Measurements from ENCODE around the gene ZNF79.

The ZNF79 gene

DNA sequence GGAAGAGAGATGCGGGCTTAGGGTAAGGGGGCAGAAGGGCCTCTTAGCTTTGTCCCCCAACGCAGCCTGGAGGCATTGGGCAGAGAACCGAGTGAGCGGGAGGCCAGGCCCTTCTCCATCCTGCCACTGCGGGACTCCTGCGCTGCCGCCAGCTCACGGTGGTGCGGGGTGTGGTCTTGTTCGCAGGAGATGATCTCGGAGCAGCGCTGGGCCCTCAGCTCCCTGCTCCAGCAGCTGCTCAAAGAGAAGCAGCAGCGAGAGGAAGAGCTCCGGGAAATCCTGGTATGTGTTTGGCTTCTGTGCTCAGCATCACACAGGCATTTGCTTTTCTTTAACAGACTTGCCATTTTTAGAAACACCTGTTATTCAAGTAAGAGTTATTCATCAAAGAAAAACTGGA is 68.4 kb downstream of the ZNF79 start:
- 81 to 83% methylated on average over 14 of the region's 14 CpGs for WGBS, 2 experiments
- Histone ChIP-seq H3K27ac (ENCODE audit: insufficient read depth, low read depth, low read length, poor library complexity, severe bottlenecking) (no peak overlapping the region), H3K36me3 (ENCODE audit: control insufficient read depth, insufficient read depth, low read length) (no peaks in the 10 kb centered on the region), H3K9me3 (ENCODE audit: control insufficient read depth, low read length) (no peaks in the 10 kb centered on the region), H3K4me3 (ENCODE audit: insufficient read depth, low read depth, low read length) (no peak overlapping the region), H3K27me3 (ENCODE audit: control insufficient read depth, insufficient read depth, low read length, poor library complexity, severe bottlenecking) (no peaks in the 10 kb centered on the region), H3K4me1 (ENCODE audit: control insufficient read depth, insufficient read depth, low read length) (no peaks in the 10 kb centered on the region)

DNA sequence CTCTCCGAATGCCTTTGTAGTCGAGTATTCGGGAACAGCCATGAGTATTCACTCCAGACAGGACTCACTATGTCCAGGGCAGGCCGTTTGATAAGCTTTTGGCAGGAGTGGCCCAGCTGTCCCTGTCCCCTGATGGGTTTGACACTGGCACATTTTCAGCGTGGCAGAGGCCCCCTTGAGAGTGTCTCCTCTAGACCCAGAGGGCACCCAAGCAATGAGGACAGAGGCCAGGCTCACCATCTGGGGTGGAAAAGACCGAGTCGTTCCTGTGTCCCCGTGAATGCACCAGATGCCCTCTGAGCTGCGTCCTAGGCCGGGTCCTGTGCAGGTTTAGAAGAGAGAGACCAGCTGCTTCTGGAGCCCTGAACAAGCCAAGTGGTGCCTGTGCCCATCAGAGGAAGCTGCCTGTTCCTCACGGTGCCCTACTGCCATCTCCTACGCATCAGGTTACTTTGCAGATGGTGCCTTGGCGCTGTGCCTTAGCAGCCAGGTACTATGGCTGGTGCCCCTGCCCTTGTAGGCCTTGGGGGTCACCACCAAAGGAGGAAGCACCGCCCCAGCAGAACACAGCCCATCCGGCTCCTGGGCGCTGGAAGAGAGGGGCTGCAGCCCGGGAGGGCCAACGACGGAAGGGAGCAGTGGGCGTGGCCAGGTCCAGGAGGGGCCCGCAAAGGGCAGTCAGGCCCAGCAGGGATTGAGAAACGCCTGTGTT is 69.6 kb downstream of the ZNF79 start:
- Histone ChIP-seq H3K4me1 (ENCODE audit: control insufficient read depth, insufficient read depth, low read length) (no peaks in the 10 kb centered on the region), H3K36me3 (ENCODE audit: control insufficient read depth, insufficient read depth, low read length) (no peaks in the 10 kb centered on the region), H3K27ac (ENCODE audit: insufficient read depth, low read depth, low read length, poor library complexity, severe bottlenecking) (no peak overlapping the region), H3K27me3 (ENCODE audit: control insufficient read depth, insufficient read depth, low read length, poor library complexity, severe bottlenecking) (no peaks in the 10 kb centered on the region), H3K9me3 (ENCODE audit: control insufficient read depth, low read length) (no peaks in the 10 kb centered on the region), H3K4me3 (ENCODE audit: insufficient read depth, low read depth, low read length) (no peak overlapping the region)
- WGBS, 2 experiments = 91% methylated on average over 22 of the region's 22 CpGs

DNA sequence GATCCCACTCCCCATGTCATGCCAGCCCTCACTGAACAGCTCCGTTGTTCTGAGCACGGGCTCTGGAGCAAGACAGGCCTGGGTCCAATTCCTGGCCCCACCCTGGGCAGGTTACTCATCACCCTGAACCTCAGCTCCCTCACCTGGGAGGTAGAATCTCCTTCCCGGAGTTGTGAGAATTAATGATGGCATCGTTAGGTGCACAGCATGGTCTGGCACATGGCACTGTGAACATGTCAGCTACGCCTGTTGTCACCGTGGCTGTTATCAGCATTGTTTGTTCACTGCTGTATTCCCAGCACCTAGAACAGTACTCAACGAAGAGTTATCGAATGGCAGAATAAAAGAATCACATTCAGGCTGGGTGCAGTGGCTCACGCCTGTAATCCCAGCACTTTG is 70.1 kb downstream of the ZNF79 start:
- WGBS, 2 experiments = 94% methylated on average over 9 of the region's 9 CpGs
- Histone ChIP-seq H3K36me3 (ENCODE audit: control insufficient read depth, insufficient read depth, low read length) (no peaks in the 10 kb centered on the region), H3K27ac (ENCODE audit: insufficient read depth, low read depth, low read length, poor library complexity, severe bottlenecking) (no peak overlapping the region), H3K4me1 (ENCODE audit: control insufficient read depth, insufficient read depth, low read length) (no peaks in the 10 kb centered on the region), H3K4me3 (ENCODE audit: insufficient read depth, low read depth, low read length) (no peak overlapping the region), H3K27me3 (ENCODE audit: control insufficient read depth, insufficient read depth, low read length, poor library complexity, severe bottlenecking) (no peaks in the 10 kb centered on the region), H3K9me3 (ENCODE audit: control insufficient read depth, low read length) (no peaks in the 10 kb centered on the region)
